ENCODE measurements around the gene ZNF281.

ZNF281 gene

DNA sequence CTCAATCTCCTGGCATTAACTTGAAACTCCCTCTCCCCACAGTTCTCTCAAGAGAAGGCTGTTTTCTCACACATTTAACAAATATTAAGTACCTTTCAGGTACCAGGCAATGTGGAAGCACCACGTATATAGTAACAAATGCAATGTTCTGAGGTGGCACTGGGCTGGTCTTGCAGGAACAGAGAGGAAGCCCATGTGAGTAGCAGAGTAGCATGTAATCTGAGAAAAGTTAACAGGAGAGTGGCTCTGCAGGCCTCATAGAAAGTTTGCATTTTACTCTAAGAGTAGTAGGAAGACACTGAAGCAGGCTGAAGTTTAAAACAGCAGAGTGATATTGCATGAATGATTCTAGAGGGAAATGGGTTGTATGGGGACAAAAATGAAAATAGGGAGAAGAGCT, 21.0 kb downstream of the ZNF281 start:
- DNase-seq: no peak

DNA sequence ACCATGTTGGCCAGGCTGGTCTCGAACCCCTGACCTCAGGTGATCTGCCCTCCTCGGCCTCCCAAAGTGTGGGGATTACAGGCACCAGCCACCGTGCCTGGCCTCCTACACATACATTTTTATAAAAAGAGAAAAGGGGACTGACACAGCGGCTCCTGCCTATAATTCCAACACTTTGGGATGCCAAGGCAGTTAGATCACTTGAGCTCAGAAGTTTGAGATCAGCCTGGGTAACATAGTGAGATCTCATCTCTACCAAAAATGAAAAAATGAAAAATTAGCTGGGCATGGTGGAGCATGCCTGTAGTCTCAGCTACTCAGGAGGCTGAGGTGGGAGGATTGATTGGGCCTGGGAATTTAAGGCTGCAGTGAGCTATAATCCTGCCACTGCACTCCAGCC, 23.4 kb downstream of the ZNF281 start:
- DNase-seq: no peak

- no peak for DNase-seq
These were observed 24.9 kb downstream of the ZNF281 start for GRCh38 chr1:200384818-200385390.

DNA sequence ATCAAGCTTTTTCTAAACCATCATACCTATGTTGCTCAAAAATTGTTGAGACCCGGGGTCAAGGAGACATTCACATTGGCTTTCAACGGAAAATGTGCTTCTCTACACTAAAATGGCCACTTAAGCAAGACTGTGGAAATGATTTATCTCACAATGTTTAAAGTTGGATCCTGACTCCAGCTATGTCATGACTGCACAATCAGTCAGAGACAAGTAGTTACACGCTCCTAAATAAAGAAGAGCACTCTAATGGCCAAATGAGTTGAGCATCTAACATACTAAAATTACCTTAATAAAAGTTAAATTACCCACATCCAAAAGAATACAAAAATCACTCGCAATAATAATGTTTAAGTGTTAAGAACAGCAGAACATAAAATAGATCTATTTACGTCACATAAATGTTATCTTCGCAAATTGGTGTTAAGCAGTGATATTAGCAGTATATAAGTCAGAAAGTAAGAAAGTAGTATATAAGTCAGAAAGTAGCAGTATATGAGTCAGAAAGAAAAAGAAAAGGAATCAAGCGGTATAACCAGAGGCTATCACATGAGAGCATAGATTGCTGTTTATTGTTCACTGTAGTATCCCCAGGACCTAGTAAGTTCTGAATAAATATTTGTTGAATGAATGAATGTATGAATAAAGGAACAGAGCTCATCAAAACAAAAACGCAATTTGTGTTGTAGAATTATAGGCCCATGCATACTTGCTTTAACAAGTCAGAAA, 28.4 kb downstream of the ZNF281 start:
- DNase-seq: peak in 1 of 3 experiments; percentile 23

DNA sequence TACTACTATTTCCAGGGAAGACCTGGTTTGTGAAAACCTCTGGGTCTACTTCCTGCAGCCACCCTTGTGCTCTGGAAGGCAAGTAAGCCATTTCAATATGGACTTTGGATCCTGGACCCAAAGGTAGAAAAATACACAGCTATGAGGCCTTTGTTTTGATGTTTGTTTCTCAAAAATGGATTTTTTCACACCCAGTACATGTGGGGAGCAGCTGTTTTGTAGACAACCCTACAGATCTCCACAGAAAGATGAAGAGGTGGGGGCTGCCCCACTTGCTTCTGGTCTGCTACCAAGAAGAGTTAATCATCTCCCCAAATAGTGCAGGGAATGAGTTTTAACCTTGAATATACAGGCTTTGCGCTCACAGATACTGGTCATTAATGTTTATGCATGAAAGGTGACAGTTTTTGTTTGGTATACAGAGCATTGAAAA, 29.2 kb downstream of the ZNF281 start:
- DNase-seq: no peak

- no peak for DNase-seq
These were observed 29.8 kb downstream of the ZNF281 start for GRCh38 chr1:200379940-200380588.

DNA sequence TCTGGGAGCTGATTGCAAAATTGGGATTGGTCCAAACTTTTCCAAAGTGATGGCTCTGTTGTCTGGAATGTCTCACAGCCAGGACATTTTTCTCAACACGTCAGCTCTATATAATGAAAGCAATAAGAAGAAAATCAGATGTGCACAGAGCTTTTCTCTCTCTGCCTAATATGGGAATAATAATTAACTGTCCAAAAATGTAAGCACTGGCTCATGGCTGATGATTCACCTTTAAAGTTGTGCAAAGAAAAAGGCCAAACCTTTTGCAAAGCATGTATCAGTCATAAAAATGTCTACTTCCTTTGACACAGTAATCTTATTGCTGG, 30.4 kb downstream of the ZNF281 start:
- DNase-seq: no peak

DNA sequence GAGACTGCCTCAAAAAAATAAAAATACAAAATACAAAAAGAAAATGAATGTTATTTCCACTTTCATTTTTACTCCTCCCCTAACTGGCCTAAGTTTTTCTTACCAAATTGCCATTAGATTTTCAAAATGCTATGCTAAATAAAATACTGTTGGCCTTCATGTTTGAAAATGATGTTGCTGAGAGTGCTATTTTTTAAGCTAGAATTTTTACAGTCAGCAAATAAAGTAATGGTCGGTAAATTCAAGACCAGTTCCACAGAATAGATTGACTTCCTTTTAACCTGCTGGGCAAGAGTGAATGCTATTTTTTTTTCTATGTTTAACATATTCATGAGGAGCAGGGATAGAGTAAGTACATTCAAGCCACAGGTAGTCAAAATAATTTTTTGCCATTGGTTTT, 31.7 kb downstream of the ZNF281 start:
- no peak for DNase-seq

DNA sequence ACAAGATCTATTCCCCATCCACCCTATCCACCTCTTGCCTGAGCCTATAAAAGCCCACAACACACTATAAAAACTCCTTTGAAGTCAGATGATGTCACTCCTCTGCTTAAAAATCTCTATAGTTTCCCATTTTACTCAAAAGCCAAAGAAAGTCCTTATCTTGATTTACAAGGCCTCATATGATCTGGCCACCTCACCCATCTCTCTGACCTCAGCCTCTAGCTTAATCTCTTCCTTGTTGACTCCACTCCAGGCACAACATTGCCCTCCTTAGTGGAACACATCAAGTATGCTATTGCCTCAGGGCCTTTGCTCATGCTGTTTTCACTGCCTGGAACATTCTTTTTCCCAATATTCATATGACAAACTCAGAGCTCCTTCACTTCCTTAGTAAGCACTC, 33.3 kb downstream of the ZNF281 start:
- no peak for DNase-seq

DNA sequence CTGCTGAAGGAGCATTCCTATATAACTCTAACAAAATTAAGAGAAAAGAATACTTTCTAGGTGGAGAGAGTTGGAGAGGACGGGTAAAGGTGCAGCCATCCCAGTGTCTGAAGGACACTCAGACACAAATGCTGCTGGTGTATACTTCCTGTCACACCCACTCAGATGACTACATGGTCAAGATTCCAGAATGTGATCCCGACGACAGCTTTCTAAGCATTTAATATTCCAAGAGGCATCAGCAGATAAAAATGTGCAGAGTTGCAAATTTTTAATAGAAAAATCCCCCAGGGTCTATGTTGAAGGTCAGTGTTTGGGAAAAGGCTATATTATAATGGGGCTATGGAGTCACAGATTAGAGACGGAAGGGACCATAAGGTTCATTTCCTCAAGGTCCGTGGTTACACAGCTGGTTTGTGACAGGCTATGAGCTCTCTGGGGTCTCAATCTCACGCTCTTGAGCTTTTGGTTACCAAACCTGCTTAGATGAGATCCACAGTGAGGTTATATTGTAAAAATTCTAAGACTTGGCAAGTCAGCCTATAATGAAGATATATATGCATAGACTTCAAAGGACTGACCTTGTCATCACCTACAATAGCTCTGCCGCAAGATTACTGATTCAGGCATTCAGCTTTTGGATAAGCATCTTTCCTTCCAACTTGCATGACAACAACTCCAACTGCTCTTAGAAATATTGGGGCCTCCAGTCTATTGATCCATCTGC, 35.1 kb downstream of the ZNF281 start:
- no peak for DNase-seq

DNA sequence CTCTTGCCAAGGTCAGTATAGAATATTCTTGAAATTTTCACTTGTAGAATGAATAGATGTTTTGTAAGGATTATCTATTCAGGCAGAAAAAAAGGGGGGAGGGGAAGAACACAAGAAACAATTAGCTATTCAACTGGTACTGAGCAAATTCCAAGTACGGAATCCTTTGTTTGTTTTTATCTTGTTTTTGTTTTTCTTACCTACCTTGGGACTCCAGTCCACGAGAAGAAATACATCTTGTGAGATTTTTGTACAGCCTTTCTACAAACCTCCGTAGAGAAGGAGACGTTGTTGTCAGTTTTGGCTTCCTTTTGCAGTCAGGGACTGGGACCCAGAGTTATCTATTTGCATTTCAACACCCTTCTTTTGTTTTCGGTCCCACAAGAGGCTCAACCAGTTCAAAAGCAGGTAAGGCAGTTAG, 36.0 kb downstream of the ZNF281 start:
- DNase-seq: no peak

DNA sequence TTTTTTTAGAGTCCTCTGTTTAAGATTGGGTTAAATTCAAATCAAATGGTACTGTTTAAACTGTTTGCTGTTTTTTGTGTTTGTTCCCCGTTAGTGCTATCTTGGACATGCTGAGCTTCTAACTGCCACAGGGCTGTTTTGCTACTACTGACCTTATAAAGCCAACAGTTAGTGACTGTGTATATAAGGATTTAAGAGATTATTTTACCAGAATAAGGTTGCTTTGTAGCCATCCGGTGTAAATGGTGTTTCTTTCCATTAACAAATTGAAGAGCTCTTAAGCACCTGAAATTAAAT, 37.0 kb downstream of the ZNF281 start:
- no peak for DNase-seq

GRCh38 chr1:200372095-200372884, 37.5 kb downstream of the ZNF281 start:
- DNase-seq: no peak

GRCh38 chr1:200369706-200370105, 40.1 kb downstream of the ZNF281 start:
- no peak for DNase-seq

GRCh38 chr1:200369131-200369530, 40.7 kb downstream of the ZNF281 start:
- no peak for DNase-seq

DNA sequence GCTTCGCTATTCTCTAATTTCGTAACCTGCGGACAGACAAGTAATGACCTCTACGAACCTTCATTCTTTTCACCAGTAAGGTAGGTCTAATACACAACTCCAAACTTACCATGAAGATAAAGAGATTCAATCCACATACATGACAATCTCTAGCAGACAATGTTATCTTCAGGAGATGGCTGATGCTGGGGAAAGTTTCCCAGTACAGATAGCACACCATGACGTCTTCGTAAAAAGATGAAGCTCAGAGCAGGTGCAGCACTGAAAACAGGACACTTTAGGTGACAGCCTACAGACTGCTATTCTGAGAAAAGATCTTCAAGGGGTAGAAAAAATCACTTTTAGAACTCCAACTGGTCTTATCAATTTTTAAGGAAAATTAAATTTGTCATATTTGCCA, 41.3 kb downstream of the ZNF281 start:
- DNase-seq: no peak

DNA sequence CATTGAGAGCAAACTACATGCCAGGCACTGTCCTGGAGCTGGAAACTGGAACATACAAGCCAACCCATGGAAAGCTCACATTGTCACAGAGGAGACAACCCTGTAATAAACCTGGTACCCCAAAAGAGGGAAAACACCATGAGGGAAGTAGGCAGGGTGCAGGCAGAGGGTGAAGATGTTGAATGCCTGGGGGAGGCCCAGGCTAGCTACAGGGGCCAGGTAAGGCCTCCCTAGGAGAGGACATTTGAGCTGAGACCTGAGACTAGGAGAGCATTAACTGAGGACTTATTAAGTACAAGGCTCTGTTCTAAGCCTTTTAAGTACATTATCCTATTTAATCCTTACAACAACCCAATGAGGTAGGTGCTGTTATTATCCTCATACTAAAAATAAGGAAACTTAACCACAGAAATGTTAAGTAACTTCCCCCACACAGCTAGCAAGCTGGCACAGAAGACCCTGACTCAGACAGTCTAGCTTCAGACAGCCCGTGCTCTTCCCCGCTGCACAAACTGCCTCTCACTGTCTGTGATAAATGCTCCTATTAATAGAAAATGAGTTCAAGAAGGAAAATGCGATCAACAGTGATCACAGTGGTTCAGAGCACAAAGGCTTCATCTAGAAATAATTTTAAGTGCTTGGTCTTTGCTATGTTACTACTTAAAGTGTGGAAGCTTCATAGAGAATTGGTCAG, 41.8 kb downstream of the ZNF281 start:
- no peak for DNase-seq

DNA sequence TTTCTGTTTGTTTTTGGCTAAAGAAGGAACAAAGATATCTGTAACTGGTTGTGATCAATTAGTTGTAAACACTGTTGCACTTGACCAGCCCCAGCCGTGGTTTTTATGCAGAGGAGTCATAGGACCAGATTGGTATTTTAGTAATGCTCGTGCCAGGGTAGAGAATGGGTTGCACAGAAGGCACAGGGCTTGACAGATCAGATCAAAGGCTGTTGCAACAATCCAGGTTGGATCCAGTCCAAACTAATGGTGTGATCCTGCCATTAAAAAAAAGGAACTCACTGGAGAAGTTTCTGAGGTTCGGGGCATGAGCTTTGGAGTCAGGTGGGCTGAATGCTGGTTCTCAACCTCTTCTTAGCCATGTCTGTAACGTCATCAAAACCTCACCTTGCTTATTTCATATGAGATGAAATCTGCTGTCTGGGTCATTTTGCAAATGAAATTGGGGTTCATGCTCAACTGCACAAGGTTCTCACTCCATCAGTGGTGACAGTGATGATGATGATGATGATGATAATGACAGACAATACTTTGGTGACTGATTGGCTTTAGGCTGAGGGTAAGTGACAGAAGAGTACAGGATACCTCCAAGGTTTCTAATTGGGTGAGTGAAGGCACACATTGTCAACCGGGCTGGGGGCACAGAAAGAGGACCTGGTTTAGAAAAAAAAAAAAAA, 43.1 kb downstream of the ZNF281 start:
- no peak for DNase-seq

- DNase-seq: no peak
These were observed 43.9 kb downstream of the ZNF281 start for GRCh38 chr1:200365897-200366426.

GRCh38 chr1:200364831-200365230, 45.0 kb downstream of the ZNF281 start:
- no peak for DNase-seq

GRCh38 chr1:200364091-200364759, 45.6 kb downstream of the ZNF281 start:
- DNase-seq: no peak
